Measurements from ENCODE around the gene NRL.

- TF ChIP-seq, protein P1, sequence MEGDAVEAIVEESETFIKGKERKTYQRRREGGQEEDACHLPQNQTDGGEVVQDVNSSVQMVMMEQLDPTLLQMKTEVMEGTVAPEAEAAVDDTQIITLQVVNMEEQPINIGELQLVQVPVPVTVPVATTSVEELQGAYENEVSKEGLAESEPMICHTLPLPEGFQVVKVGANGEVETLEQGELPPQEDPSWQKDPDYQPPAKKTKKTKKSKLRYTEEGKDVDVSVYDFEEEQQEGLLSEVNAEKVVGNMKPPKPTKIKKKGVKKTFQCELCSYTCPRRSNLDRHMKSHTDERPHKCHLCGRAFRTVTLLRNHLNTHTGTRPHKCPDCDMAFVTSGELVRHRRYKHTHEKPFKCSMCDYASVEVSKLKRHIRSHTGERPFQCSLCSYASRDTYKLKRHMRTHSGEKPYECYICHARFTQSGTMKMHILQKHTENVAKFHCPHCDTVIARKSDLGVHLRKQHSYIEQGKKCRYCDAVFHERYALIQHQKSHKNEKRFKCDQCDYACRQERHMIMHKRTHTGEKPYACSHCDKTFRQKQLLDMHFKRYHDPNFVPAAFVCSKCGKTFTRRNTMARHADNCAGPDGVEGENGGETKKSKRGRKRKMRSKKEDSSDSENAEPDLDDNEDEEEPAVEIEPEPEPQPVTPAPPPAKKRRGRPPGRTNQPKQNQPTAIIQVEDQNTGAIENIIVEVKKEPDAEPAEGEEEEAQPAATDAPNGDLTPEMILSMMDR (conservative IDR thresholded peaks at IDR 0.05) = no peak
- TF ChIP-seq EZH2 (IDR thresholded peaks at IDR 0.05; ENCODE audit: low read depth) = no peak
Observed at GRCh38 chr14:24100197-24100981, 14.4 kb downstream of the NRL start.

Measured in PC-9 (cell line).